Astrocyte of the spinal cord (primary cell): ENCODE results near the gene CLCN7.

Experiments used
- DNase-seq: peaks from one replicate; pipeline ENCODE4 v3.0.0; 2011; ENCODE audit warnings: low read depth, low spot score
- H3K4me3 ChIP-seq: 2 replicates; pipeline ENCODE4 v1.5.1; 2011; ENCODE audit warnings: low read depth, mild to moderate bottlenecking, low read length, moderate library complexity
- in situ Hi-C: cut with HindIII; loops from 2 replicates; pipeline ENCODE4 v1.10.0; 2017; ENCODE audit warnings: low sequenced_read_pairs
- TF ChIP-seq, protein P1 (sequence below): IDR thresholded peaks from 2 replicates; pipeline ENCODE4 v1.5.1; 2012; ENCODE audit warnings: low read depth, mild to moderate bottlenecking, low read length, inconsistent platforms

CLCN7 gene

DNA sequence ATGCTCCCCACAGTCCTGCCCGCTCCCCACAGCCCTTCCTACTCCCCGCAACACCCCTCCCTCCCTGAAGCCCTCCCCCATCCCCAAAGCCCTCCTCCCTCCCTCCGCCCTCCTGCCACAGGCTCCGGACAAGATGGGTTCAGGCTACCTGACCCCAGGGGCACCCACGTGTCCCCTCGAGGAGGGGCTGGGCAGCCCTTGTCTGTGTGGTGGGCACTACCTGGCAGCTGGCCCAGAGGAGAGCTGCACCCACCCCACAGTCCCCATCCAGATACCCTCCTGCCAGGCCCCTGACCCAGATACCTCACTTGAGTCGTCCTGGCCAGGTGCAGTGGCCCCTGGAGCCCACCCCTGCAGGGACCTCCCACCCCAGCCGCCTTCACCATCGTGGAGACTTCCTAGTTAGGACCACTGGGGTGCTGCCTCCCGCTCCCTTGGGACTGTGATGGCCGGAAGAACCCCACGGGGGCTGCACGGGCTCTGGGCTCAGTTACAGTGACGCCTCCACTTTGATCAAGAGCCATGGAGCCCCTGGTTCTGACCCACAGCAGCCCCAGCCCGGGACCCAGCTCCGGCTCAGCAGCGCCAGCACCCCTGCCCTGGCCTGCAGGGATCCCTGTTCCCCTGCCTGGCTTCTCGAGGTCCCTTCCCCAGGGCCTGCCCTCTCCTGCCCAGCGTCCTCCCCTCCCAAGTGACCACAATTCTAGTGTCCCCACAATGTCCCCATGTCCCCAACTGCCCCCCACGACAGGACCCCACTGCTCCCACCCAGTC is 43.1 kb downstream of the CLCN7 start:
- no peak for DNase-seq
- H3K4me3 ChIP-seq: no peak overlapping the region
- in situ Hi-C loops: no loop called here
- TF ChIP-seq, protein P1, sequence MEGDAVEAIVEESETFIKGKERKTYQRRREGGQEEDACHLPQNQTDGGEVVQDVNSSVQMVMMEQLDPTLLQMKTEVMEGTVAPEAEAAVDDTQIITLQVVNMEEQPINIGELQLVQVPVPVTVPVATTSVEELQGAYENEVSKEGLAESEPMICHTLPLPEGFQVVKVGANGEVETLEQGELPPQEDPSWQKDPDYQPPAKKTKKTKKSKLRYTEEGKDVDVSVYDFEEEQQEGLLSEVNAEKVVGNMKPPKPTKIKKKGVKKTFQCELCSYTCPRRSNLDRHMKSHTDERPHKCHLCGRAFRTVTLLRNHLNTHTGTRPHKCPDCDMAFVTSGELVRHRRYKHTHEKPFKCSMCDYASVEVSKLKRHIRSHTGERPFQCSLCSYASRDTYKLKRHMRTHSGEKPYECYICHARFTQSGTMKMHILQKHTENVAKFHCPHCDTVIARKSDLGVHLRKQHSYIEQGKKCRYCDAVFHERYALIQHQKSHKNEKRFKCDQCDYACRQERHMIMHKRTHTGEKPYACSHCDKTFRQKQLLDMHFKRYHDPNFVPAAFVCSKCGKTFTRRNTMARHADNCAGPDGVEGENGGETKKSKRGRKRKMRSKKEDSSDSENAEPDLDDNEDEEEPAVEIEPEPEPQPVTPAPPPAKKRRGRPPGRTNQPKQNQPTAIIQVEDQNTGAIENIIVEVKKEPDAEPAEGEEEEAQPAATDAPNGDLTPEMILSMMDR: no peak

DNA sequence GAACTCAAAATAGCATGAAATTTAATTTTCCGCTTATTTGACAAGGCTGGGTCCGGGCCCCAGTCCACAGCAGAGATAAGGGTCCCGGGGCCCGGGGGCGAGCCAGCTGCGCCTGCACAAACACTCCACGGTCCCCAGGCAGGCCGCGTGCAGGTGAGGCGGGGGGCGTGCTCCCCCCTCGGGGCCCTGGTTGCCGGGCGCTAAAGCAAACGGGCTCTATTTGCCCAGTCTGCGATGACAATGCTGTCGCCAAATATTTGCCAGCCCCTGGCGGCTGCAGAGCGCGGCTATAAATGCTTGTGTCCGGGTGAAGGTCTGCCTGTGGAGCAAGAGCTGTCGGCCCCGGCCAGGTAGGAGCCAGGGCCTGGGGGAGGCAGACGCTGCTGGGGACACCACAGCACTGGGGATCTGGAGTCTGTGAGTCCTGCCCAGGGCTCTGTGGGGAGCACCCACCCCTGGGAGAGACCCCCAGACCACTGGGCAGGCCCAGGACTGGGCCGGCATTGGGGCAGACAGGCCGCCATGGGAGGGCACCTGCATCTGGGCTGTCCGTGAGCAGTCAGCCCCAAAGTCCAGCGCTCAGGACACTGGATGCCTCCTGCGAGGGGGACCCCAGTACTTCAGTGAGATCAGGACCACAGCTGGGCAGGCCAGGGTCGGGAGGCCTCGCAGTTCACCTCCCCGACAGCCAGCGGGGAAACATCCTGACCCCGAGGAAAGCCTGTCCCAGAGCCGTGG is 43.9 kb downstream of the CLCN7 start, which contains the start of gene PERCC1:
Gene PERCC1 (plus strand): TSS at position 320 of the 738 bp plus-strand sequence. CDS start 1,516 bp downstream, outside the sequence.
- no peak for DNase-seq
- no peak within 1 kb of the TSS for H3K4me3 ChIP-seq
- in situ Hi-C loops: no loop called here
- TF ChIP-seq, protein P1: no peak

DNA sequence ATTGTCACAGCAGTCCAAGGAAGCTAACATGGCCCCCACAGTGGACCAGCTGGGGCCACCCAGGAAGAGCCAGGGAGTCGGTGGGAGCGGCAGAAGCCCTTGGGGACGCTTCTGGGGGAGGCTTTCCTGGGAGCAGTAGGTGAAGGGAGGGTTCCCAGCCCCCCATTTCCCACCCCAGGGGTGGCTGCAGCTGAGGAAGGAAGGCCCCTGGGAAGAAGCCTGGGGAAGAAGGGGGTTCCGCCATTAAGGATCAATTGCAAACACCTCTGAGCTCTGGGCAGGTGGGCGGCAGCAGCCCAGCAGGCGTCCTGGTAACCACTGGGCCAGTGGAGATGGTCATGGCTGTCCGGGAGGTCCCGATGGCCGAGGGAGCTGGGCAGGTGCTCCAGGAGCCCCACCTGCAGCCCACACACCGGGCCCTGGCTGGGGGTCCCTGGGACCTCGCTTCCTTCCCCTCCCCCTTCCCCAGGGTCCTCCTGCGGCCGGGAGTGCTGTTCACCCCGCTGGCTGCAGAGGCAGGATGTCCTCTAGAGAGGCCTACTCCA is 44.5 kb downstream of the CLCN7 start:
- no peak overlapping the region for H3K4me3 ChIP-seq
- no peak for DNase-seq
- in situ Hi-C loops: no loop called here
- TF ChIP-seq, protein P1: no peak

DNA sequence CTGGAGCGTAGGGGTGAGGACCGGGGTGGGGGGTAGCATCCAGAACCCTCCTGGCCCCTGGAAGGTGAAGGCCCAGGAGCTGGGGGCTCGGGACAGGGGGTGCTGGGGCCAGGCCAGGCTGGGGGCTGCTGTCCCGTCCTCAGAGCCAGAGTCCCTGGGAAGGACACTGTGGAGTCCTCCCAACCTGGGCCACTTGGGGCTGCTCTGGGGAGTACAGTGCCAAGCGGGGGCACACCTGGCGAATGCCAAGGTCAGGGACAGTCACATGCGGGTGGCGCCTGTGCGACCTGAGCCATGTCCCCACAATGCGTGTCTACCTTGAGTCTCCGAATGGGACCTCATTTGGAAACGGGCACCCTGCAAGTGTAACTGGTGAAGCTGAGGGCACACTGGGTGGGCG is 45.2 kb downstream of the CLCN7 start:
- H3K4me3 ChIP-seq: no peak overlapping the region
- in situ Hi-C loops: no loop called here
- TF ChIP-seq, protein P1: no peak
- no peak for DNase-seq

DNA sequence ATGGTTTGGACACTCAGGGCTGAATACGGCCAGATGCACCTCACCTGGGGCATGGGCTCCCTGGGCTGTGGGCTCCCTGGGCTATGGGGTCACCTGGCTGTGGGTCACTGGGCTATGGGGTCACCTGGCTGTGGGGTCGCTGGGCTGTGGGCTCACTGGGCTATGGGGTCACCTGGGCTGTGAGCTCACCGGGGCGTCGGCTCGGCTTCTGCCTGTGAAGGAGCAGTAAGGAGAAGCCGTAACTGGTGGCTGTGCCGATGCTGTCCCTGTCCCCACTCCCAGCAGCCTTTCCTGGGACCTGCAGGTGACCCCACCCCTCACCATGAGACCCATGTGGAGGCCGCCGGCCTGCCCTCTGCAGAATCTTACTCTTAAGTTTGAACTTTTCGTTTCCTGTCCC is 45.8 kb downstream of the CLCN7 start:
- H3K4me3 ChIP-seq: no peak overlapping the region
- TF ChIP-seq, protein P1: no peak
- no peak for DNase-seq
- in situ Hi-C loops: no loop called here

DNA sequence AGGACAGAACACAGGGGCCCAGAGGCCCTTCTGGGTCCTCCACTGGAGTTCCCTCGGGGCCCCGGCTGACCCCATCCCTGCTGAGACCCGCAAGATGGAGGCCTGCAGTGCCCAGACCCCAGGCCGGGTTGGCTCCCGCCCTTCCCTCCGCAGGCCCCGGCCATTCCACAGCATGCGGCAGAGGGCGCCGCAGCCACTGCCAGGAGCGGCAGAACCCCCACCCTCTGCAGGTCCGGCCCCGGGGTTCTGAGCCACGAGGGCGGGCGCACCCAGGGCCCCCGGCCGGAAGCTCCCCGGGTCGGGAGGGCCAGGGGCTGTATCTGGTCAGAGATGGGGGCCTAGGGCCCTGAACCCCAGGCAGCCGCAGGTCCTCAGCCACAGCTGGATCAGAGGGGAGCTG is 46.3 kb downstream of the CLCN7 start:
- no peak for DNase-seq
- in situ Hi-C loops: no loop called here
- TF ChIP-seq, protein P1: peak; percentile 47
- no peak overlapping the region for H3K4me3 ChIP-seq
